SJCRH30 (cell line): ENCODE data around the gene FEZF2. TPM values are rescaled to one million over a fixed set of nuclear protein-coding genes. Genes with fewer than 3 reads are reported as not detected.

ENCODE experiments used
- DNase-seq, 2 experiments: peaks; one replicate each; pipeline ENCODE4 v3.0.0-alpha.2; 2015 to 2020
- H3K27ac ChIP-seq: fragments of 250-450 bp; sonication (Bioruptor Pico); 2 replicates; pipeline ENCODE4 v1.5.1; 2020; ENCODE audit warnings: mild to moderate bottlenecking, moderate library complexity
- H3K27me3 ChIP-seq: fragments of 250-450 bp; sonication (Bioruptor Pico); 2 replicates; pipeline ENCODE4 v1.5.1; 2020; ENCODE audit warnings: mild to moderate bottlenecking, moderate library complexity
- H3K36me3 ChIP-seq: fragments of 250-450 bp; sonication (Bioruptor Pico); 2 replicates; pipeline ENCODE4 v1.5.1; 2020; ENCODE audit warnings: mild to moderate bottlenecking, moderate library complexity
- H3K4me1 ChIP-seq: fragments of 250-450 bp; sonication (Bioruptor Pico); 2 replicates; pipeline ENCODE4 v1.5.1; 2020; ENCODE audit warnings: mild to moderate bottlenecking, moderate library complexity
- H3K4me3 ChIP-seq: fragments of 250-450 bp; sonication (Bioruptor Pico); 2 replicates; pipeline ENCODE4 v1.5.1; 2020; ENCODE audit warnings: mild to moderate bottlenecking, moderate library complexity
- H3K9me3 ChIP-seq: fragments of 250-450 bp; sonication (Bioruptor Pico); replicated peaks from 2 replicates; pipeline ENCODE4 v1.5.1; 2020; ENCODE audit warnings: mild to moderate bottlenecking, moderate library complexity
- total RNA-seq: library from RNA; depleted of rRNA; stranded (reverse); fragments of >200 nt; shearing (Covaris generic); gene quantifications from 2 replicates; pipeline ENCODE4 v1.2.3, GENCODE V29; 2014

The FEZF2 gene
- total RNA-seq, 1 experiment from 2014 or later: not detected

DNA sequence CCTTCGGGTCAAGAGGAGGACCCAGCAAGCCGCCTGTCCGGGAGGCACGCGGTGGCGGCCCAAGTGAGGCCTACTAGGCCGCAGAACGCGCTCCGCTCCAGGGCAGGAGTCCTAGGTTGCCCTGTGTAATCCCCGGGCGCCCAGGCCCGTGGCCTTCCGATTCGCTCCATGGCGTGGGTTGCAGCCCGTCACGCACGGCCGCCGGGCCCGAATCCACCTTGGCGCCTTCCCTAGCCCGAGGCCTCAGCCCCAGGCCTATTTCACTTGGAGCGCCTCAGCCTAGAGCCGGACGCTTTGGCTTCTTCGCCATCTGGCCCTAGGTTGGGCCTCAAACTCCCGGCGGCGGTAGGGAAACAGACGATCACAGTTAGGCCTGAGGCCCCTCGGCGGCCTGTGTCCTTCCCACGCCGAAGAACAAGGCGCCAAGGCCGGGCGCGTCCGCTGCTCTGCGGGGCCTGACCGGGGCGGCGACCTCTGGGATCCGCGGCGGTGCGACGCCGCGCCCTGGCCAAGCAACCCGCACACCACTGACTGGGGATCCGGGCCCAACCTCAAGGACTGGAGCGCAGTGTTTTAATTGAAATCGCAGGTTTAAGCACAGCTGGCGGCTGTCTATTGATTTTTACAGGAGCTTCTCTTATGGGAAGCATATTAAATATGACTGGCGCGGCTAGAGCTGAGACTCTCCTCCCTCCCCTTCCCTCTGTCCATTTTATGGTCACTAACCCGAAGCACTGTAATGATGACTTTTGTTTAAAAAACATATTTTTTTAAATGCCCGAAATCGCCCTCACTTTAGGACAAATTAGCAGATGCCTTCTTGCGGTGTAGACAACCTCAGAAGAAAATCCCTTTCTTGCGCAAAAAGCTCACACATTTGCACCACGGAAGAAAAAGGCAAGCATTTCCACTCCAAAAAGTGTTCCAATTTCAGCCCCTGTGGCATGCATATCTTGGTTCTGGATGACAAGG is 3.8 kb upstream of the FEZF2 start:
- no peak overlapping the region for H3K4me3 ChIP-seq
- no peaks in the 10 kb centered on the region for H3K9me3 ChIP-seq
- no peaks in the 10 kb centered on the region for H3K4me1 ChIP-seq
- no peak for DNase-seq
- no peak overlapping the region for H3K27ac ChIP-seq
- H3K27me3 ChIP-seq: no peaks in the 10 kb centered on the region
- no peaks in the 10 kb centered on the region for H3K36me3 ChIP-seq

DNA sequence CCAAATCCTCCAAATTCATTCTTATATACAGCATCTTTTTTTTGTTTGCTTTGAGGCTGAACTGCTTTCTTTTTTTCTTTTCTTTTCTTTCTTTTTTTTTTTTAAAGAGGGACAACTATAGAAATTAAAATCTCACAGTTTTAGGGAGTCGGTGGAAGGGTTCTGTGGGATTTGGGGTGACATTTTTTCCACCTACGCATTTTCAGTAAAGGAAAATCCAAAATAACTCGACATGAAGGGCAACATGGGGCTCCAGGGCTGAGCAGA is 3.0 kb upstream of the FEZF2 start:
- Histone ChIP-seq H3K36me3 (no peaks in the 10 kb centered on the region), H3K4me1 (no peaks in the 10 kb centered on the region), H3K9me3 (no peaks in the 10 kb centered on the region), H3K27me3 (no peaks in the 10 kb centered on the region), H3K27ac (no peak overlapping the region), H3K4me3 (no peak overlapping the region)
- DNase-seq: no peak

DNA sequence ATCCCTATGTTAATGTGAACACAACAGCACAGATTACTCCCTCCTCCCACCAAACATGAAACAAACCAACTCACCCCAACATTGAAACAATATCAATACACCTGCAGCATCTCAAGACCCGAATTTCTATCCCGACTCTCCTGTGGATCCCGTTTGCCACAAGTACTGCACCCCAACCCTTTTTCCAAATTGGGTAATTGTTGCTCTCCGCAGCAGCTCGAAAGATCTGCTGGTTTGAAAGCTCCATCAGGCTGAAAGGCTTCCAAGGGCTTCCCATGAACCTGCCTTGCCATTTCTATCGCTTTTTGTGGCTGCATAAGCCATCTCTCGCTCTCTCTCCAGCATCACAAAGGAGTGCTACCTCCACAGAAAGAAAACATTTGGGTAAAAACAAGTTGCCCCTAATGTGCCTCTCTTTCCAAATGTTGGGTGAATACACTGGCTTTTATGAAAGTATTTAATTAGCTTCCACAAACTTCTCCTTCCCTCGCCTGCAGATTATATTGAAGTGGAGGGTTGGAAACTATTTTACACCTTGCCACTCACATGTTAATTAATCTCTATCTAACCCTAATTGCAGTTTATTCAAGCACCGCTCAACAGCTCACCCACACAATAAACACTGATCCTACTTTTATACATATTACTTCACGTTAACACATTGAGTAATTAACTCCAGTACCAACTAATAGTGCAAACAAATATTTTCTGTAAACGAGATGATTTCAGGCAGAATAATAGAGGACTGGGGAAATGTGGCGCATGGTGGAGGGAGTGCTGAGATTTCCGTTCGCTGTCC is 2.5 kb upstream of the FEZF2 start:
- no peaks in the 10 kb centered on the region for H3K4me1 ChIP-seq
- no peak overlapping the region for H3K27ac ChIP-seq
- DNase-seq: no peak
- no peaks in the 10 kb centered on the region for H3K27me3 ChIP-seq
- no peaks in the 10 kb centered on the region for H3K9me3 ChIP-seq
- H3K4me3 ChIP-seq: no peak overlapping the region
- no peaks in the 10 kb centered on the region for H3K36me3 ChIP-seq

DNA sequence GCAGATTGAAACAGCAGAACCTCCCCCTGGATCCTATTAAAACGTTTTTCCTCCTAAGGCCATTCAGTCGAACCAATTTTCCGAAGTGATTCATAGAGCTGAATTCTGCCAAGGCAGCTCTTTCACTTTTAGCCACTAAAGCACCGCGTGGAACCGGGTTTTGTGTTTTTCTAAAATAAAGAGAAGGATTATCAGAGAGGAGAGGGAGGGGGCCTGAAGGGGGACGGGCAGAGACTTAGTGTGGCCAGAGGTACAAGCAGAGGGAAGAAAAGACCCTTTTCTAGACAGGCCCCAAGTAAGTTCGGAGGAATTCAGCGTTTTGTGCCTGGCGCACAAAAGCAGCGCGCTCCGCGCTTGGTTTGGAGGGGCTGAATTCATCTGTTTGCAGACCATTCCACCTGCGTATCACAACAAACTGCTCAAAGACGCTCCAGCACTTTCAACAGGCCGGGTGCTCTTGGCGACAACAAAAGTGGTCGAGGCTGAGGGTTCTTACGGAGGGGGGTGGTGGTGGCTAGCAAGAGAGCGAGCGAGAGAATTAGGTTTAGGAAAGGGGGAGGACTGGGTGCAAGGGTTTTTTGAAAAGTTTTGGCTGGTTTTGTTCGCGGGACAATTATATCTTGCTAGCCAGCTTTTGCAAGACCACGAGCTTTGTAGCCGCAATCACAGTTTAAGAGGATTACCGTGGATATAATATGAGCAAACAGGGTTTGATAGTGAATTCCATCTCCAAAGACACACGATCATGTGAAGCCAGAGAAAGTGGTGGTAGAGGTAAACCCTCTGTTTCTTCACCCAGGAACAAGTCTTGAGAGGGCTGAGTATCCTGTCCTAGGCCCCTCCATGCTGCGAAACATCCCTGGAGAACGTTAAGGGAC is 1.2 kb upstream of the FEZF2 start:
- H3K4me3 ChIP-seq: no peak overlapping the region
- H3K27ac ChIP-seq: no peak overlapping the region
- no peaks in the 10 kb centered on the region for H3K4me1 ChIP-seq
- no peaks in the 10 kb centered on the region for H3K27me3 ChIP-seq
- H3K36me3 ChIP-seq: no peaks in the 10 kb centered on the region
- no peaks in the 10 kb centered on the region for H3K9me3 ChIP-seq
- DNase-seq: no peak

DNA sequence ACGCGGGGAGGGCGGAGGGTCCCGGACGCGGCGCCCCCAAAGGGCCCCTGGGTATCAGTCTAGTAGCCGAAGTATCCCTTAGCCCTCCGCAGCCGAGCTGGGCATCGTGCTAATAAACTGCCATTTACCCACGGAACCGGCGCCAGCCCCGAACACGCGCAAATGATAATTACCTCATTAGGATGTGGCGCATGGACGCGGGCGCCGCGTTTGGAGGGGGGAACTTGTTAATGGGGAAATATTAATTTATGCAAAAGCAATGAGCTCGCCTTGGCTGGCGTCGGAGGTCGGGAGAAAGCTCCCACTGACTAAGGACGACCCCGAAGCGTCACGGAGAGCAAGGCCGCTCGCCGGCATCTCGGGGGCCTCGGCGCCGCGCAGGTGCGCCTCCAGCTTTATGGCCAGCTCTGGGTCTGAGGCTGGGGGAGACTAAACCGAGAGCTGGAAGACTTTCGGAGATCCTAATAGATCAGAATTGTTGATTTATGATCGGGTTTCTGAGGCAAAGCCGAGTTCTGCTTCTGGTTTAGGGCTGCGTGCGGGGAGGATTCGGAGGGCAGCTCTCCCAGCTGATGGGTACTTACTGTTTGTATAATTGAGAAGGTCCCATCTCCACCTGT is 474 bp upstream of the FEZF2 start:
- Histone ChIP-seq H3K4me3 (no peak overlapping the region), H3K9me3 (no peaks in the 10 kb centered on the region), H3K36me3 (no peaks in the 10 kb centered on the region), H3K27ac (no peak overlapping the region), H3K27me3 (no peaks in the 10 kb centered on the region), H3K4me1 (no peaks in the 10 kb centered on the region)
- DNase-seq: no peak

DNA sequence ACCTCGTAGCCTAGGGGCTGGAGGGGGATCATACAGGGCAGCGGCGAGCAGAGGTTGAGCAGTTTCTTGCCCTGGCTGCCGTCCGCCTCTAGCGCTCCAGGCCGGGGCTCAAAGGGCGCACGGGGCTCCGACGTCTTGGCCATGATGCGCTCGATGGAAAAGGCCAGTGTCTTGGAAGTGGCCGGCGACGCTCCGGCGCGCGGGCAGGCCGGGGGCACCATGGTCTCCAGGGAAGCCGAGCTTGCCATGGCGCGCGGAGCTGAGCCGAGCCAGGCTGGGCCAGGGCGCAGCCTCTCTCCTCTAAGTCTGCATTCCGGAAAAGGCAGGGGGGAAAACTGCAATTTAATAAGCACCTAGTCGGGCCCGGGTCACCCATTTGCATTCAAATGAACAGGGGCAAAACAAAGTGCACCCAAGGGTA is 719 bp downstream of the FEZF2 start:
- H3K27me3 ChIP-seq: no peaks in the 10 kb centered on the region
- no peaks in the 10 kb centered on the region for H3K4me1 ChIP-seq
- no peak overlapping the region for H3K4me3 ChIP-seq
- no peaks in the 10 kb centered on the region for H3K9me3 ChIP-seq
- H3K27ac ChIP-seq: no peak overlapping the region
- DNase-seq: no peak
- no peaks in the 10 kb centered on the region for H3K36me3 ChIP-seq

DNA sequence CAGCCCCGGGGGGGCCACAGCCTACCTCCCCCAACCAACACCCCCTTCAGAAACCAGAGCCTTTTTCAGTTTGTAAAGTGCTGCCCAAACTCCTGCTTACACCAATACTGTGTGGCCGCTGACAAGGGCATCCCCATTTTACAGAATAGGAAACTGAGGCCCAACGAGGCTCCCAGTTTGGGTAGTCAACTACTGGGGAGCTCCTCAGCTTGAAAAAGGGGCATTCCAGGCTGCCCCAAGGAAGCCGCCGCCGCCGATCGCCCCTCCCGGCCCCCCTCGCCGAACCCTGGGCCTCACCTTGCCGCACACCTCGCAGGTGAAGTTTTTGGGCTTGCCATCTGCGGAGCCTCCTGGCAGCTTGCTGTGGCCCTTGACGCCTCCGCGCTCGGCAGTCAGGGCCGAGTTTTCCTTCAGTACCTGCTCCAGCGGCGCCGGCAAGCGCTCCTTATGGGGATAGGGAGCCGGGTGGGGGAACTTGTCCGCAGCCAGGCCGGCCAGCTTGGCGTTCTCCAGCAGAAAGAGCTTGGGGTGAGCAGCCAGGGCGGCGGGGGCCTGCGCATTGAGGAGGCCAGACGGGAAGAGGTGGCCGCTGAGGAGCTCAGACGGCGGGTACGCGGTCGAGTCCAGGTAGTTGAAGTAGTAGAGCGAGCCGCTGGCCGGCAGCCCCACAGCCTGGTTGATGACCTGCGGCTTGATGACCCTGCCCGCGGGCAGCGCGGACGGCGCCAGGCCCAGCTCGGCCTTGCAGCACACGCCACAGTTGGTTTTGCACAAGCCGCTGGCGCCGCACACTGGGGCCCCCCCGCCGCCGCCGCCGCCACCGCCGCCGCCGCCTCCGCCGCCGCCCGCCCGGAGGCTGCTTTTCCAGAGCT is 1.4 kb downstream of the FEZF2 start:
- no peaks in the 10 kb centered on the region for H3K36me3 ChIP-seq
- H3K4me1 ChIP-seq: no peaks in the 10 kb centered on the region
- no peaks in the 10 kb centered on the region for H3K27me3 ChIP-seq
- DNase-seq: no peak
- H3K4me3 ChIP-seq: no peak overlapping the region
- no peak overlapping the region for H3K27ac ChIP-seq
- no peaks in the 10 kb centered on the region for H3K9me3 ChIP-seq

DNA sequence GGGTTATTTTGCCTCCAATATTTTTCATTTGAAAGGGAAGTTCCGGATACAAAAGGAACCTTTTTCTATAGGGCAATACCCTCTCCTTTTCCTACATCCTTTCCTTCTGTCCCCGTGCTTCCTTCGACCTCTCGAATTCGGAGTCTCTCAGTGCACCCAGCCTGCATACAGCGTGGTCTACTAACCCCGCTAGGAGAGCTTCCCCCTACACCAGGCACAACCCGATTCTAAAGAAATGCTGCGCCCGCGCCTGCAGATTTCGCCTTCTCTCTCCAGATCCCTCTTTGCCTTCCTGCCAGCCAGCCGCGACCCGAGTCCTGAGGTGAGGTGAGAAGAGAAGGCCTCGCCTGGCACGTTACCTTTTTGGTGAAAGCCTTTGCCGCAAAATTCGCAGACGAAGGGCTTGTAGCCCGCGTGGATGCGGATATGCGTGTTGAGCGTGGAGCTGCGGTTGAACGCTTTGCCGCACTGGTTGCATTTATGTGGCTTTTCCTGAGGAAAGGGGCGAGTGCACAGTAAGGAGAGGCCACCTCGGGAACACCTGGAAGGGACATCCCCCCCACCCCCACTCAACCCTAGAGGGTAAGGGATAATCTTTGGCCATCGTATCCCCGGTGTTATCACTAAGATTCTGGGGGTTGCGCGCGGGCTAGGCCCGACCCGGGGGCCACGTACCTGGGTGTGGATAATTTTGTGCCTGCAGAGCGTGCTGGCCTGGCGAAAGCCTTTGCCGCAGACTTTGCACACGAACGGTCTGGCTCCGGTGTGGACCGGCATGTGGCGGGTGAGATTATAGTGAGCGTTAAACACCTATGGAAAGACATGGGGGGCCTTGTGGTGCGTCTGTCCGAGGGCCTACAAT is 2.3 kb downstream of the FEZF2 start:
- no peaks in the 10 kb centered on the region for H3K4me1 ChIP-seq
- H3K27me3 ChIP-seq: no peaks in the 10 kb centered on the region
- no peaks in the 10 kb centered on the region for H3K9me3 ChIP-seq
- no peaks in the 10 kb centered on the region for H3K36me3 ChIP-seq
- no peak overlapping the region for H3K27ac ChIP-seq
- DNase-seq: no peak
- no peak overlapping the region for H3K4me3 ChIP-seq

DNA sequence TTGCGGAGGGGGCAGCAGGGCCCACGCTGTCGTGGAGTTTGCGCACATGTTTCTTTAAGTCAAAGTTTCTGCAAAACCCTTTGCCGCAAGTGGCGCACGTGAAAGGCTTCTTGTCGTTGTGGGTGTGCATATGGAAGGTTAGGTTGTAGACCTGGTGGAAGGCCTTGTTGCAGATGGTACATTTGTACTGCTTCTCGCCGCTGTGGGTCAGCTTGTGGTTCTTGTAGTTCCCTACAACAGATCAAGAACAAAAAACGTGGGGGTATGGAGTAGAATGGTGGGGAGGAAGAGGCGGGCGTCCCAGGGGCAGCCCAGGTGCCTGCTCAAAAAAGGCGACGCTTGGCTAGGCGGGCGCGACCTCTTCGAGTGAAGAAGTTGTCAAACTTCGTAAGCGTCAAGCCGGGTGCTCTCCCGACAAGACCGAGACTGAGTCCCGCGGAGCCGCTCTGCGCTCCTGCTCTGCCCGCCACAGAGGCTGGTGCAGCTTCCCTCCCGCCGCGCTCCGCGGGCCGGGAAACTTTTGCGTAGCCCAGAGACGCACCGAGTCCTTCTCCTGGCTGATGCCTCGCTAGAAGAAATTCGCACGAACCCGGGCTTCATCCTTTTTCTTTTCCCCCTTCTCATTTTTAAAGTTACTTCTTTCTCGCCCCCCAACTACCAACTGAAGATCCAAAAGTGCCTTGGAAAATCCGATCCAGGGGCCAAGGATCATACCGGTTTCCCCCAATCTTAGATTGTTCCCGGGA is 3.1 kb downstream of the FEZF2 start:
- H3K9me3 ChIP-seq: no peaks in the 10 kb centered on the region
- H3K27ac ChIP-seq: no peak overlapping the region
- no peaks in the 10 kb centered on the region for H3K36me3 ChIP-seq
- DNase-seq: no peak
- H3K4me3 ChIP-seq: no peak overlapping the region
- H3K27me3 ChIP-seq: no peaks in the 10 kb centered on the region
- no peaks in the 10 kb centered on the region for H3K4me1 ChIP-seq

DNA sequence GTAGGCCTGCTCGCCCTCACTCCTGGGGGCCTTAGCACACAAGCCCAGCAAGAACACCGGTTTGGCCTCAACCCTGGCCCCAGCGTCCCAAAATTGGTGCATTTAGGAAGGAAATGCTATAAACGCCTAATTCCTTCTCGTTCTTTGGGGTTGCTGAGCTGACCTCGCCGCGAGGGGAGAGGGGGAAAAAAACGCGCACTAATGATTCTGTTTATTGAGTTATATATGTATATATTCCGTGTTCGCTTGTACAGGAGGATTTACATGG is 3.9 kb downstream of the FEZF2 start:
- Histone ChIP-seq H3K27me3 (no peaks in the 10 kb centered on the region), H3K9me3 (no peaks in the 10 kb centered on the region), H3K4me1 (no peaks in the 10 kb centered on the region), H3K27ac (no peak overlapping the region), H3K36me3 (no peaks in the 10 kb centered on the region), H3K4me3 (no peak overlapping the region)
- DNase-seq: no peak

DNA sequence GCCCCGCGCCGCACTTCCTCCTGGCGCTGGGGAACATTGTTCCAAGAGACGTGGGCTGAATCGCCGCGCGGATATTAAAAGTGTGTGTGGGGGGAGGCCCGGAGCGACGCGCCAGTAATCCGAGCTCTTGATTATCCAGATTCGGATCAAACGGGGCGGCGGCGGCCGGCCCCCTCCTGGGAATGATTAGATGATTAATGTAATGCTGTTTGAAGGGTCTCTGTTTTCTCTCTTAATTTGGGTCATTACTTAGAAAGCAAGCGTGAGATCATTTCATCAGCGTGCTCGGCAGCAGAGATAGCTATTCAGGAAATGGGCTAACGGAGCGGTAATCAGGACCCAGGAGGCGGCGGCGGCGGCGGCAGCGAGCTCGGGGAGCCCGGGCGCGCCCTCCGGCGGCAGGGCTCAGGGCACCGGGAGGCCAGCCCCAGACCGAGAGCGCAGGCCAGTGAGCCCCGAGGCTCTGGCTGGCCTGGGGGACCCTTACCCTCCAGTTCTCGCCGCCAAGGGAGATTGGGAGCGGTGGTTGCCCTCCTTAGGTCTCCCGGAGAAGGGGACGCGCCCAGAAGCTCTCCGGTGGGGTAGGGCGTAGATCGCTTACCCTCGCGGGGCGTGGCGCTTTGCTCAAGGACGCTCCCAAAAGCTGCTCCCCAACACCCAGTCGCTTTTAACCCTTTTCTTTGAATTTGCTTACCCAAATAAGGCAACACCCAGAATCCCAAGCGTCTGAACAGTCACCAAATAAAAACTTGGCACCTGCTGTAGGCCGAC is 4.5 kb downstream of the FEZF2 start:
- DNase-seq: no peak
- Histone ChIP-seq H3K4me1 (no peaks in the 10 kb centered on the region), H3K36me3 (no peaks in the 10 kb centered on the region), H3K27ac (no peak overlapping the region), H3K4me3 (no peak overlapping the region), H3K27me3 (no peaks in the 10 kb centered on the region), H3K9me3 (no peaks in the 10 kb centered on the region)

DNA sequence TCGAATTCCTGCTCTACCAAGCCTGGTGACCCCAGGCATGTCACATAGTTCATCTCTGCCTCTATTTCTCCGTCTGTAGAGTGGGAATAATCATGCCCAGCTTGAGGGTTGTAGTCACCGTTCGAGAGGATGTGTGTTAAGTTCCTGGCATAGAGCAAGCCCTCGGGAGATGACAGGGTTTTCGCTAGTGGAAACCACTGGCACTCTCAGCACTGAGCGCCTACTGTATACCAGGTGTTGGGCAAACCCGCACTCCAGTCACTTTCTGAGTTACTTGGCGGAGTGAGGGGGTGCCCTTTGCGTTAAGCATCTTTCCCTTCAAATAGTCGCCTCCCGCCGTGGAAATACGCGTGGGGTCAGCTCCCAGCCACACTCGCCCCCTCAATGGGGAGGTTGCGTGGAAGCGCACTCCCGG is 5.1 kb downstream of the FEZF2 start:
- no peak overlapping the region for H3K4me3 ChIP-seq
- DNase-seq: no peak
- H3K27me3 ChIP-seq: no peaks in the 10 kb centered on the region

More for the DNA sequence above, 5.1 kb downstream of the FEZF2 start:
- H3K9me3 ChIP-seq: no peaks in the 10 kb centered on the region
- no peaks in the 10 kb centered on the region for H3K4me1 ChIP-seq
- H3K27ac ChIP-seq: no peak overlapping the region
- H3K36me3 ChIP-seq: no peaks in the 10 kb centered on the region
